ENCODE results near the gene TMEM263. TPM values are rescaled to one million over a fixed set of nuclear protein-coding genes. Genes with fewer than 3 reads are reported as not detected.
"Not testable (repeated sequence)": the region's sequence is repeated elsewhere in the genome, so short reads cannot be mapped to it uniquely, and the experiment has no call there.

The TMEM263 gene
- total RNA-seq, 1 experiment from 2014 or later: 38.5 TPM

DNA sequence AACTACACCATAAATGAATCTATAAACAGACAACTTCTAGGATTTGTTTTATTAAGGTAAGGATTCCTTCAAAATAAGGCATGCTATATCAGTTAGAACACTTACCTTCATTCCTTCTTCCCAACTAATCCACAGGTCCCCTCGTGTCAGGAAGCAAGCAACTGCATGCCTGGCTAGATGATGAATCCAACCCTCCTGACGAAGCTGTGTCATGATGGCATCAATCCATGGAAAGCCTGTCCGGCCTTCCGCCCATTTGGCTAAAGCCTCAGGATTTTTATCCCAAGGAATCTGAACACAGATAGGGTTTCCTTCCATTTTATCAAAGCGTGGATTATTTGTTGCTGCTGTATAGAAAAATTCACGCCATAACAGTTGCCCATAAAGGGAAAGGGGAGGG, 43.7 kb downstream of the TMEM263 start:
- H3K27ac ChIP-seq (ENCODE audit: low read length): no peak overlapping the region
- H3K4me3 ChIP-seq (ENCODE audit: low read length): no peak overlapping the region
- H4K20me1 ChIP-seq (ENCODE audit: insufficient read depth, low read depth, low read length): no peaks in the 10 kb centered on the region
- no peak overlapping the region for H2AFZ ChIP-seq (ENCODE audit: low read length)
- no peak for DNase-seq
- H3K79me2 ChIP-seq (ENCODE audit: low read length): no peaks in the 10 kb centered on the region
- no peak overlapping the region for H3K4me2 ChIP-seq (ENCODE audit: low read depth, low read length, poor library complexity, severe bottlenecking)
- no peaks in the 10 kb centered on the region for H3K27me3 ChIP-seq (ENCODE audit: low read length)
- no peak overlapping the region for H3K9ac ChIP-seq (ENCODE audit: low read length)
- no peaks in the 10 kb centered on the region for H3K4me1 ChIP-seq (ENCODE audit: low read length)
- no peaks in the 10 kb centered on the region for H3K9me2 ChIP-seq (replicated peaks; ENCODE audit: insufficient read depth, low read length)
- no peaks in the 10 kb centered on the region for H3K36me3 ChIP-seq (ENCODE audit: insufficient read depth, low read length)
- no peaks in the 10 kb centered on the region for H3K9me3 ChIP-seq (ENCODE audit: low read length)

DNA sequence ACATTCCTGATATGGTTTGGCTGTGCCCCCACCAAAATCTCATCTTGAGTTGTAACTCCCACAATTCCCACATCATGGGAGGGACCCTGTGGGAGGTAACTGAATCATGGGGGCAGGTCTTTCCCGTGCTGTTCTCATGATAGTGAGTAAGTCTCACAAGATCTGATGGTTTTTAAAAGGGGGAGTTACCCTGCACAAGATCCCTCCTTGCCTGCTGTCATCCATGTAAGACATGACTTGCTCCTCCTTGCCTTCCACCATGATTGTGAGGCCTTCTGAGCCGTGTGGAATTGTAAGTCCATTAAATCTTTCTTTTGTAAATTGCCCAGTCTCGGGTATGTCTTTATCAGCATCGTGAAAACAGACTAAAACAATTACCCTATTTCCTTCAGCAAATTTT, 47.0 kb downstream of the TMEM263 start:
- H3K36me3 ChIP-seq (ENCODE audit: insufficient read depth, low read length); H3K79me2 ChIP-seq (ENCODE audit: low read length); H3K9me2 ChIP-seq (replicated peaks; ENCODE audit: insufficient read depth, low read length); H3K4me2 ChIP-seq (ENCODE audit: low read depth, low read length, poor library complexity, severe bottlenecking); H4K20me1 ChIP-seq (ENCODE audit: insufficient read depth, low read depth, low read length); H3K9ac ChIP-seq (ENCODE audit: low read length); H3K27ac ChIP-seq (ENCODE audit: low read length); H3K27me3 ChIP-seq (ENCODE audit: low read length); H3K4me1 ChIP-seq (ENCODE audit: low read length); H3K4me3 ChIP-seq (ENCODE audit: low read length); DNase-seq; H3K9me3 ChIP-seq (ENCODE audit: low read length); H2AFZ ChIP-seq (ENCODE audit: low read length): not testable (repeated sequence)

DNA sequence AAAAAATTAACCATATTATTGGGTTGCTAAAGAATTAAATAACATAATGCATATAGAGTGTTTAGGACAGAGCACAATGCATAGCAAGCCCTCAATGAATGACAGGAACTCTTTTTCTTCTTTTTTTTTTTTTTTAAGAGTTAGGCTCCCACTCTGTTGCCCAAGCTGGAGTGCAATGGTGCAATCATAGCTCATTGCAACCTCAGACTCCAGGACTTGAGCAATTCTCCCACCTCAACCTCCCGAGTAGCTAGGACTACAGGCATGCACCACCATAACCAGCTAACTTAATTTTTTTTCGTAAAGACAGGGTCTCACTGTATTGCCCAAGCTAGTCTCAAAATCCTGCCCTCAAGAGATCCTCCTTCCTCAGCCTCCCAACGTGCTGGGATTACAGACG, 51.7 kb downstream of the TMEM263 start:
- no peak overlapping the region for H2AFZ ChIP-seq (ENCODE audit: low read length)

GRCh38 chr12:107011519-107011918, 55.8 kb downstream of the TMEM263 start:
- Histone ChIP-seq H3K36me3 (ENCODE audit: insufficient read depth, low read length) (no peaks in the 10 kb centered on the region), H3K9me3 (ENCODE audit: low read length) (no peaks in the 10 kb centered on the region), H3K9me2 (replicated peaks; ENCODE audit: insufficient read depth, low read length) (no peaks in the 10 kb centered on the region), H4K20me1 (ENCODE audit: insufficient read depth, low read depth, low read length) (no peaks in the 10 kb centered on the region), H3K27ac (ENCODE audit: low read length) (no peak overlapping the region), H2AFZ (ENCODE audit: low read length) (no peak overlapping the region), H3K4me3 (ENCODE audit: low read length) (no peak overlapping the region), H3K9ac (ENCODE audit: low read length) (no peak overlapping the region), H3K4me2 (ENCODE audit: low read depth, low read length, poor library complexity, severe bottlenecking) (no peak overlapping the region), H3K27me3 (ENCODE audit: low read length) (no peaks in the 10 kb centered on the region), H3K4me1 (ENCODE audit: low read length) (no peaks in the 10 kb centered on the region), H3K79me2 (ENCODE audit: low read length) (no peaks in the 10 kb centered on the region)
- no peak for DNase-seq

More for the DNA sequence above, 51.7 kb downstream of the TMEM263 start:
- no peak for DNase-seq
- Histone ChIP-seq H3K9me2 (replicated peaks; ENCODE audit: insufficient read depth, low read length) (no peaks in the 10 kb centered on the region), H4K20me1 (ENCODE audit: insufficient read depth, low read depth, low read length) (no peaks in the 10 kb centered on the region), H3K4me1 (ENCODE audit: low read length) (no peaks in the 10 kb centered on the region), H3K79me2 (ENCODE audit: low read length) (no peaks in the 10 kb centered on the region), H3K4me3 (ENCODE audit: low read length) (no peak overlapping the region), H3K36me3 (ENCODE audit: insufficient read depth, low read length) (no peaks in the 10 kb centered on the region), H3K27me3 (ENCODE audit: low read length) (no peaks in the 10 kb centered on the region), H3K9me3 (ENCODE audit: low read length) (no peaks in the 10 kb centered on the region), H3K27ac (ENCODE audit: low read length) (no peak overlapping the region), H3K4me2 (ENCODE audit: low read depth, low read length, poor library complexity, severe bottlenecking) (no peak overlapping the region), H3K9ac (ENCODE audit: low read length) (no peak overlapping the region)

DNA sequence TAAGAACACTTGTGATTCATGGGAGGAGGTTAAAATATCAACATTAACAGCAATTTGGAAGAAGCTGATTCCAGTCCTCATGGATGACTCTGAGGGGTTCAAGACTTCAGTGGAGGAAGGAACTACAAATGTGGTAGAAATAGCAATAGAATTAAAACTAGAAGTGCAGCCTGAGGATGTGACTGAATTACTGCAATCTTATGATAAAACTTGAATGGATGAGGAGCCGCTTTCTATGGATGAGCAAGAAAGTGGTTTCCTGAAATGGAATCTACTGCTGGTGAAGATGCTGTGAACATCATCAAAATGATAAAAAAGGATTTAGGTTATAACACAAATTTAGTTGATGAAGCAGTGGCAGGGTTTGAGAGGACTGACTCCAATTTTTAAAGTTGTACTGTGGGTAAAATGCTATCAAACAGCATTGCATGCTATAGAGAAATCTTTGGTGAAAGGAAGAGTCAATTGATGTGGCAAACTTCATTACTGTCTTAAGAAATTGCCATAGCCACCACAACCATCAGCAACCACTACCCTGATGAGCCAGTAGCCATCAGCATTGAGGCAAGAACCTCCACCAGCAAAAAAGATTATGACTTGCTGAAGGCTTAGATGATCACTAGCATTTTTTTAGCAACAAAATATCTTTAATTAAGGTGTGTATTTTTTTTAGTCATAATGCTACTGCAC, 57.2 kb downstream of the TMEM263 start:
- Histone ChIP-seq H3K4me1 (ENCODE audit: low read length) (no peaks in the 10 kb centered on the region), H4K20me1 (ENCODE audit: insufficient read depth, low read depth, low read length) (no peaks in the 10 kb centered on the region), H3K36me3 (ENCODE audit: insufficient read depth, low read length) (no peaks in the 10 kb centered on the region), H3K9me2 (replicated peaks; ENCODE audit: insufficient read depth, low read length) (no peaks in the 10 kb centered on the region), H3K9me3 (ENCODE audit: low read length) (no peaks in the 10 kb centered on the region), H3K4me3 (ENCODE audit: low read length) (no peak overlapping the region), H3K27me3 (ENCODE audit: low read length) (no peaks in the 10 kb centered on the region), H3K27ac (ENCODE audit: low read length) (no peak overlapping the region), H3K79me2 (ENCODE audit: low read length) (no peaks in the 10 kb centered on the region), H2AFZ (ENCODE audit: low read length) (no peak overlapping the region), H3K9ac (ENCODE audit: low read length) (no peak overlapping the region), H3K4me2 (ENCODE audit: low read depth, low read length, poor library complexity, severe bottlenecking) (no peak overlapping the region)
- no peak for DNase-seq

DNA sequence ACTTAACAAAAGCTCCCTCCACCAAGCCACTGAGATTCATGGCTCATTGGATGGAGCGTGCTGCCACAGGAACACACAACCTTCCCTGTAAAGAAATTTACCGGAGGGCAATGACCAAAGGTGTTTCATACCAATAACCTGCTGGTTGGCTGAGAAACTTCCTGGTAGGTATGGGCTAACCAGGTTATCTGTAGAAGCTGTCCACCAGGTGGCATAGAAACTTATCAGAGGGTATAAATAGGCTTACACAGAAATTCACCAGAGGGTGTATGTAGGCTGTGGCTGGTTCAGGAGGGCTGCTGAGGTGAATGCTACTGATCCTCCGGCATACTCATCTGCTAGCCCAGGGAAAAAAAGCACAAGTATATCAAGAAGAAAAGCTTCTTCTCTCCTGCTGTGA, 58.3 kb downstream of the TMEM263 start:
- Histone ChIP-seq H2AFZ (ENCODE audit: low read length) (no peak overlapping the region), H3K4me2 (ENCODE audit: low read depth, low read length, poor library complexity, severe bottlenecking) (no peak overlapping the region), H3K27ac (ENCODE audit: low read length) (no peak overlapping the region), H3K4me1 (ENCODE audit: low read length) (no peaks in the 10 kb centered on the region), H3K9me2 (replicated peaks; ENCODE audit: insufficient read depth, low read length) (no peaks in the 10 kb centered on the region), H3K27me3 (ENCODE audit: low read length) (no peaks in the 10 kb centered on the region), H3K4me3 (ENCODE audit: low read length) (no peak overlapping the region), H3K9ac (ENCODE audit: low read length) (no peak overlapping the region), H3K9me3 (ENCODE audit: low read length) (no peaks in the 10 kb centered on the region), H3K36me3 (ENCODE audit: insufficient read depth, low read length) (no peaks in the 10 kb centered on the region), H3K79me2 (ENCODE audit: low read length) (no peaks in the 10 kb centered on the region), H4K20me1 (ENCODE audit: insufficient read depth, low read depth, low read length) (no peaks in the 10 kb centered on the region)
- peak; percentile 46 for DNase-seq

GRCh38 chr12:107017042-107017441, 61.3 kb downstream of the TMEM263 start:
- no peaks in the 10 kb centered on the region for H3K4me1 ChIP-seq (ENCODE audit: low read length)
- no peaks in the 10 kb centered on the region for H3K27me3 ChIP-seq (ENCODE audit: low read length)
- no peaks in the 10 kb centered on the region for H3K36me3 ChIP-seq (ENCODE audit: insufficient read depth, low read length)
- DNase-seq: no peak
- no peaks in the 10 kb centered on the region for H4K20me1 ChIP-seq (ENCODE audit: insufficient read depth, low read depth, low read length)
- no peak overlapping the region for H2AFZ ChIP-seq (ENCODE audit: low read length)
- H3K4me2 ChIP-seq (ENCODE audit: low read depth, low read length, poor library complexity, severe bottlenecking): no peak overlapping the region
- H3K79me2 ChIP-seq (ENCODE audit: low read length): no peaks in the 10 kb centered on the region
- H3K9ac ChIP-seq (ENCODE audit: low read length): no peak overlapping the region
- H3K27ac ChIP-seq (ENCODE audit: low read length): no peak overlapping the region
- no peak overlapping the region for H3K4me3 ChIP-seq (ENCODE audit: low read length)
- no peaks in the 10 kb centered on the region for H3K9me3 ChIP-seq (ENCODE audit: low read length)
- no peaks in the 10 kb centered on the region for H3K9me2 ChIP-seq (replicated peaks; ENCODE audit: insufficient read depth, low read length)

GRCh38 chr12:107019546-107019945, 63.8 kb downstream of the TMEM263 start:
- no peaks in the 10 kb centered on the region for H4K20me1 ChIP-seq (ENCODE audit: insufficient read depth, low read depth, low read length)
- no peak overlapping the region for H3K4me3 ChIP-seq (ENCODE audit: low read length)
- H3K27me3 ChIP-seq (ENCODE audit: low read length): no peaks in the 10 kb centered on the region
- H2AFZ ChIP-seq (ENCODE audit: low read length): no peak overlapping the region
- H3K4me2 ChIP-seq (ENCODE audit: low read depth, low read length, poor library complexity, severe bottlenecking): no peak overlapping the region
- no peak for DNase-seq
- H3K9me2 ChIP-seq (replicated peaks; ENCODE audit: insufficient read depth, low read length): no peaks in the 10 kb centered on the region
- no peak overlapping the region for H3K27ac ChIP-seq (ENCODE audit: low read length)
- H3K36me3 ChIP-seq (ENCODE audit: insufficient read depth, low read length): no peaks in the 10 kb centered on the region
- no peak overlapping the region for H3K9ac ChIP-seq (ENCODE audit: low read length)
- H3K4me1 ChIP-seq (ENCODE audit: low read length): no peaks in the 10 kb centered on the region
- no peaks in the 10 kb centered on the region for H3K79me2 ChIP-seq (ENCODE audit: low read length)
- H3K9me3 ChIP-seq (ENCODE audit: low read length): no peaks in the 10 kb centered on the region
